ENCODE data around the gene PIP4K2B. TPM values are rescaled to one million over a fixed set of nuclear protein-coding genes. Genes with fewer than 3 reads are reported as not detected.

PIP4K2B gene
- total RNA-seq, 1 donor from 2014 or later = 55.3 TPM

GRCh38 chr17:38777641-38778250, 21.6 kb downstream of the PIP4K2B start:
- no peak for DNase-seq

- DNase-seq = no peak
Measured at GRCh38 chr17:38773258-38773657, 26.1 kb downstream of the PIP4K2B start.

- no peak for DNase-seq
Measured at GRCh38 chr17:38768417-38768816, 30.9 kb downstream of the PIP4K2B start.

- no peak for DNase-seq
Measured at GRCh38 chr17:38766341-38766740, 33.0 kb downstream of the PIP4K2B start.

GRCh38 chr17:38762231-38762630, 37.1 kb downstream of the PIP4K2B start:
- no peak for DNase-seq

- peak; percentile 76 for DNase-seq
Measured at GRCh38 chr17:38761612-38762011, 37.7 kb downstream of the PIP4K2B start.

- DNase-seq = no peak
Measured at GRCh38 chr17:38753071-38753506, 46.3 kb downstream of the PIP4K2B start.

GRCh38 chr17:38752308-38753070, 46.9 kb downstream of the PIP4K2B start, which contains the start of gene PSMB3:
PSMB3 (plus strand) TSS chr17:38752741; CDS start chr17:38752827, 86 bp downstream.
- DNase-seq = peak; percentile 100

- DNase-seq = peak; percentile 90
Measured at GRCh38 chr17:38751808-38752307, 47.5 kb downstream of the PIP4K2B start.

- peak; percentile 49 for DNase-seq
Measured at GRCh38 chr17:38751144-38751807, 48.1 kb downstream of the PIP4K2B start.

GRCh38 chr17:38750312-38751121, 48.8 kb downstream of the PIP4K2B start:
- peak; percentile 39 for DNase-seq

GRCh38 chr17:38750044-38750311, 49.4 kb downstream of the PIP4K2B start:
- DNase-seq = no peak

GRCh38 chr17:38749223-38750043, 49.9 kb downstream of the PIP4K2B start:
- peak; percentile 73 for DNase-seq

- DNase-seq = no peak
Measured at GRCh38 chr17:38748892-38749222, 50.5 kb downstream of the PIP4K2B start.

- DNase-seq = peak; percentile 92
Measured at GRCh38 chr17:38748149-38748891, 51.0 kb downstream of the PIP4K2B start, which contains the start of gene PCGF2. PCGF2 (minus strand) TSS chr17:38748336; CDS start chr17:38740402, 7,934 bp downstream.

- DNase-seq = peak; percentile 31
Measured at GRCh38 chr17:38747463-38748148, 51.8 kb downstream of the PIP4K2B start.

- no peak for DNase-seq
Measured at GRCh38 chr17:38746849-38747462, 52.4 kb downstream of the PIP4K2B start.

- DNase-seq = no peak
Measured at GRCh38 chr17:38746004-38746848, 53.1 kb downstream of the PIP4K2B start.

GRCh38 chr17:38745545-38745944, 53.8 kb downstream of the PIP4K2B start:
- peak; percentile 30 for DNase-seq
